Measurements from ENCODE around the gene HOXD13.

DNA sequence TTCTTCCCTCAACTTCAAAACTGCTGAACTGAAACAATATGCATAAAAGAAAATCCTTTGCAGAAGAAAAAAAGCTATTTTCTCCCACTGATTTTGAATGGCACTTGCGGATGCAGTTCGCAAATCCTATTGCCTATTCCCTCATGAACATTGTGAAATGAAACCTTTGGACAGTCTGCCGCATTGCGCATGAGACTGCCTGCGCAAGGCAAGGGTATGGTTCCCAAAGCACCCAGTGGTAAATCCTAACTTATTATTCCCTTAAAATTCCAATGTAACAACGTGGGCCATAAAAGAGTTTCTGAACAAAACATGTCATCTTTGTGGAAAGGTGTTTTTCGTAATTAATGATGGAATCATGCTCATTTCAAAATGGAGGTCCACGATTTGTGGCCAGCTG is 45.4 kb downstream of the HOXD13 start:
- TF ChIP-seq, protein P1, sequence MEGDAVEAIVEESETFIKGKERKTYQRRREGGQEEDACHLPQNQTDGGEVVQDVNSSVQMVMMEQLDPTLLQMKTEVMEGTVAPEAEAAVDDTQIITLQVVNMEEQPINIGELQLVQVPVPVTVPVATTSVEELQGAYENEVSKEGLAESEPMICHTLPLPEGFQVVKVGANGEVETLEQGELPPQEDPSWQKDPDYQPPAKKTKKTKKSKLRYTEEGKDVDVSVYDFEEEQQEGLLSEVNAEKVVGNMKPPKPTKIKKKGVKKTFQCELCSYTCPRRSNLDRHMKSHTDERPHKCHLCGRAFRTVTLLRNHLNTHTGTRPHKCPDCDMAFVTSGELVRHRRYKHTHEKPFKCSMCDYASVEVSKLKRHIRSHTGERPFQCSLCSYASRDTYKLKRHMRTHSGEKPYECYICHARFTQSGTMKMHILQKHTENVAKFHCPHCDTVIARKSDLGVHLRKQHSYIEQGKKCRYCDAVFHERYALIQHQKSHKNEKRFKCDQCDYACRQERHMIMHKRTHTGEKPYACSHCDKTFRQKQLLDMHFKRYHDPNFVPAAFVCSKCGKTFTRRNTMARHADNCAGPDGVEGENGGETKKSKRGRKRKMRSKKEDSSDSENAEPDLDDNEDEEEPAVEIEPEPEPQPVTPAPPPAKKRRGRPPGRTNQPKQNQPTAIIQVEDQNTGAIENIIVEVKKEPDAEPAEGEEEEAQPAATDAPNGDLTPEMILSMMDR (IDR thresholded peaks at IDR 0.05) = no peak
- TF ChIP-seq POLR2A (IDR thresholded peaks at IDR 0.05) = no peak
